NCI-H187 (cell line): ENCODE data around the gene OR3A2.
"Not testable (repeated sequence)": the region's sequence is repeated elsewhere in the genome, so short reads cannot be mapped to it uniquely, and the experiment has no call there.

ENCODE experiments used
- DNase-seq, 2 experiments: peaks; one replicate each; lab custom pipeline; 2025; lab: John Stamatoyannopoulos, UW

The OR3A2 gene

GRCh38 chr17:3293548-3293947, 92.6 kb downstream of the OR3A2 start:
- DNase-seq = not testable (repeated sequence)

GRCh38 chr17:3282901-3283300, 103.2 kb downstream of the OR3A2 start:
- no peak for DNase-seq

GRCh38 chr17:3276126-3276525, 110.0 kb downstream of the OR3A2 start:
- DNase-seq = no peak

GRCh38 chr17:3271072-3271848, 114.8 kb downstream of the OR3A2 start:
- DNase-seq = no peak

GRCh38 chr17:3260600-3260999, 125.5 kb downstream of the OR3A2 start:
- no peak for DNase-seq

GRCh38 chr17:3260163-3260562, 125.9 kb downstream of the OR3A2 start:
- DNase-seq = no peak

- no peak for DNase-seq
Measured at GRCh38 chr17:3256575-3256974, 129.5 kb downstream of the OR3A2 start.

- DNase-seq = not testable (repeated sequence)
Measured at GRCh38 chr17:3249013-3249412, 137.1 kb downstream of the OR3A2 start.

GRCh38 chr17:3244841-3245240, 141.3 kb downstream of the OR3A2 start:
- DNase-seq = not testable (repeated sequence)

GRCh38 chr17:3241044-3241443, 145.1 kb downstream of the OR3A2 start:
- not testable (repeated sequence) for DNase-seq

- not testable (repeated sequence) for DNase-seq
Measured at GRCh38 chr17:3238685-3239084, 147.4 kb downstream of the OR3A2 start.

- not testable (repeated sequence) for DNase-seq
Measured at GRCh38 chr17:3232300-3232699, 153.8 kb downstream of the OR3A2 start.
